ENCODE data around the gene HCRTR1.

GRCh38 chr1:31624309-31624708 is 6.8 kb downstream of the HCRTR1 start:
- TF ChIP-seq CTCF (IDR thresholded peaks at IDR 0.05), result no peak
- TF ChIP-seq ZFX (IDR thresholded peaks at IDR 0.05; ENCODE audit: borderline replicate concordance), result no peak
